Chondrocyte (in vitro differentiated cells): ENCODE data around the gene NIFK. TPM values are rescaled to one million over a fixed set of nuclear protein-coding genes. Genes with fewer than 3 reads are reported as not detected.

Experiments
- DNase-seq: peaks from one replicate; pipeline ENCODE4 v3.0.0; 2021; ENCODE audit warnings: mixed read lengths, low spot score
- H3K27ac Mint-ChIP-seq: one replicate; pipeline ENCODE4 v1.8.0; 2021; ENCODE audit warnings: mild to moderate bottlenecking, moderate library complexity, mixed read lengths; ENCODE audit not compliant: unreplicated experiment
- H3K27me3 Mint-ChIP-seq: 2 replicates; pipeline ENCODE4 v1.8.0; 2021; ENCODE audit warnings: low read depth, mixed read lengths
- H3K36me3 Mint-ChIP-seq: 2 replicates; pipeline ENCODE4 v1.8.0; 2021; ENCODE audit warnings: low read depth, mixed read lengths
- H3K4me1 Mint-ChIP-seq: 2 replicates; pipeline ENCODE4 v1.8.0; 2021; ENCODE audit warnings: low read depth, mild to moderate bottlenecking, mixed read lengths
- H3K4me3 Mint-ChIP-seq: one replicate; pipeline ENCODE4 v1.8.0; 2021; ENCODE audit warnings: mild to moderate bottlenecking, moderate library complexity, mixed read lengths; ENCODE audit not compliant: unreplicated experiment
- H3K9me3 Mint-ChIP-seq: 2 replicates; pipeline ENCODE4 v1.8.0; 2021; ENCODE audit warnings: low read depth, mixed read lengths
- CTCF ChIP-seq: fragments of 200-600 bp; sonication (generic); IDR thresholded peaks from 2 replicates; pipeline ENCODE4 v1.5.0; 2021; ENCODE audit warnings: antibody characterized with exemption, mild to moderate bottlenecking, moderate library complexity
- total RNA-seq: library from RNA; stranded (reverse); gene quantifications from 3 replicates; pipeline ENCODE4 v1.2.1, GENCODE V29; 2021

The NIFK gene
- total RNA-seq, 1 donor from 2014 or later, result 39.8 TPM

DNA sequence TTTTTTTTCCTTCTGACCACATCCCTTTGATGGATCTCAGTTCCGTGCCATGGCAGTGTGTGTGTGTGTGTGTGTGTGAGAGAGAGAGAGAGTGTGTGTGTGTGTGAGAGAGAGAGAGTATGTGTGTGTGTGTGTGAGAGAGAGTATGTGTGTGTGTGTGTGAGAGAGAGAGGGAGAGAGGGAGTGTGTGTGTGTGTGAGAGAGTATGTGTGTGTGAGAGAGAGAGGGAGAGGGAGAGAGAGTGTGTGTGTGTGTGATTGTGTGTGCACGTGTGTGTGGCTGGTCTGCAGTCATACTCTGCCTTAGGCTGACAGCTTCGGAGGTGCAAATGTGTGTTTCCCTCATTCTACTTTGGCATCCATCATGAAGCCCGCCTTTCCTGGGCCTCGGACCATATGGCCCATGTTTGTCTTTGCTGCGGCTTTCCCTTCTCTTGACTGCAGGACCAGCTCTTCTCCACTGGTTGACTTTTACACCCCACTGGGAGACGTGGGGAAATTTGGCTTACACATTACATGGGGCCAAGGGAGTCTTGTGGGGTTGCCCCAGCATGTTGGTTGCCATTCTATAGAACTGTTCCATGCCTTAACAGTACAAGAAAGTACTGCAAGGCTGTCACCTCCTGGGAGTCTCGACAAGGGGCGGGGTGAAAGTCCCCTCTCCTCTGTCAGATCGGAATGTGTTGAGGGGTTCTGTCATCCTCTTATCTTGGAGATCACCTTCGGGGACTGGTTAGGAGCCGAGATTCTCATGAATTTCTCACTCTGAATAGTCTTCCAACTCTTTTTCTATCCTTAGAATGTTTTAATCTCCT, 40.4 kb upstream of the NIFK start:
- no peak for DNase-seq
- Mint-ChIP-seq H3K9me3 (no peaks in the 10 kb centered on the region), H3K36me3 (no peaks in the 10 kb centered on the region), H3K27me3 (peaks cover under 1% of the 10 kb centered on the region), H3K27ac (peak overlapping the region; percentile 65), H3K4me1 (peaks cover 25% of the 10 kb centered on the region), H3K4me3 (no peak overlapping the region)
- no peak for TF ChIP-seq CTCF

DNA sequence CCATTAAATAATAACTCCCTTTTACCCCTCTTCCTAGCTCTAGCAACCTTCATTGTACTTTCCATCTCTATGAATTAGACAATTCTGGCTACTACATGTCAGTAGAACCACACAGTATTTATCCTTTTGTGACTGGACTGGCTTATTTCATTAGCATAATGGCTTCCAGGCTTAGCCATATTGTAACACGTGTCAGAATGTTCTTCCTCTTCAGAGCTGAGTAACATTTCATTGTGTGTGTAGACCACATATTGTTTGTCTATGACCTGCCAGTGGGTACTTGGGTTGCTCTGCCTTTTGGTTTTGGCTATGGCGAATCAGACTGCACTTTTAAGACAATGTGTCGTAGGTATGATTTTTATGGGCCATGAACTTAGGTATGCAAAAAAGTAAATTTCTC, 39.7 kb upstream of the NIFK start:
- Mint-ChIP-seq H3K4me1 (peaks cover 25% of the 10 kb centered on the region), H3K27ac (no peak overlapping the region), H3K36me3 (no peaks in the 10 kb centered on the region), H3K27me3 (no peaks in the 10 kb centered on the region), H3K9me3 (no peaks in the 10 kb centered on the region), H3K4me3 (no peak overlapping the region)
- no peak for DNase-seq
- TF ChIP-seq CTCF, result no peak

DNA sequence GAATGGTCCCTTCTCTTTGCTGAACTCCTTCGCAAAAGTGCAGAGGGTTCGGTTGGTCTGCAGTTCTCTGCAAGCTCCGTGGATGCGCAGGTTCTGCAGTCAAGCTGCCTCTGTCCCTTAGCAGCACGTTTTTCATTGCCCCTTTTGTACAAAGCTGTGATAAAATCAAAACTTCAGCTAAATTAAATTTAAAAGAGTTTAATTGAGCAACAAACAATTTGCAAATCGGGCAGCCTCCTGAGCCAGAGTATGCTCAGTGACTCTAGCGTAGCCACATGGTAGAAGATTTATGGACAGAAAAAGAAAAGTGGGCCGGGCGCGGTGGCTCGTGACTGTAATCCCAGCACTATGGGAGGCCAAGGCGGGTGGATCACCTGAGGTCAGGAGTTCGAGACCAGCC, 37.6 kb upstream of the NIFK start:
- peaks cover 25% of the 10 kb centered on the region for H3K4me1 Mint-ChIP-seq
- no peak overlapping the region for H3K4me3 Mint-ChIP-seq
- no peak for TF ChIP-seq CTCF
- H3K27ac Mint-ChIP-seq, result no peak overlapping the region
- no peaks in the 10 kb centered on the region for H3K9me3 Mint-ChIP-seq
- no peak for DNase-seq
- no peaks in the 10 kb centered on the region for H3K27me3 Mint-ChIP-seq
- H3K36me3 Mint-ChIP-seq, result no peaks in the 10 kb centered on the region

- Mint-ChIP-seq H3K4me3 (no peak overlapping the region), H3K36me3 (peaks cover 8% of the 10 kb centered on the region), H3K4me1 (peaks cover 16% of the 10 kb centered on the region), H3K27ac (no peak overlapping the region), H3K9me3 (no peaks in the 10 kb centered on the region), H3K27me3 (no peaks in the 10 kb centered on the region)
- DNase-seq, result no peak
- no peak for TF ChIP-seq CTCF
Measured at GRCh38 chr2:121771976-121772742, 35.5 kb upstream of the NIFK start.

DNA sequence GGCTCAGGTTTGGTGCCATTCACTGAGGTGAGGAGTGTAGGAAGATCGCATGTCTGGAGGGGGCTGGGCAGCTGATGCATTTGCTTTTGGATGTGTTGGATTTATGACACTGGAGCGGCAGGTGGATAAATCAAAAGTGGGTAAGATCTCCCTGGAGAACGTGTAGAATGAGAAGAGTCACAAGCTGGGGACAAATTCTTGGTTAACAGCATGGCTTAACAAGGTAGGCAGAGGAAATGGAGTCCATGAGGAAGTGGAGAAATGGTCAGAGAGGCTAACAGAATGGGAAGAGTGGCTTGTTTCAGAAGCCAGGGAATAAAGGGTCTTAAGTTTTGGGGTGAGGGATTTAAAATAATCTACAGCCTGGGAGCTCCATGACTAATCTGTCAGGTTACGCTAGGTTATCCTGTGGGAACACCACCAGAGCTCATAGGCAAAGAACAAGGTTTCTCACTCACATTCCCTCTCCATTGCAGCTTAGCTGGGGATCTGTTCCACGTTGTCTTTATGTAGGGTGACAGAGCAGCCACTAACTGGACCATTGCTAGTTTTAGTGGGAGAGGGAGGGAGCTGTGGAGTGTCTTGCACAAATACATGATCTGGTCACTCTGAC, 31.6 kb upstream of the NIFK start:
- no peak for TF ChIP-seq CTCF
- Mint-ChIP-seq H3K36me3 (peaks cover 32% of the 10 kb centered on the region), H3K27me3 (no peaks in the 10 kb centered on the region), H3K27ac (peak overlapping the region; percentile 10), H3K4me3 (no peak overlapping the region), H3K4me1 (peaks cover 3% of the 10 kb centered on the region), H3K9me3 (no peaks in the 10 kb centered on the region)
- DNase-seq, result no peak
